ENCODE results near the gene GPR151.

Gene GPR151

DNA sequence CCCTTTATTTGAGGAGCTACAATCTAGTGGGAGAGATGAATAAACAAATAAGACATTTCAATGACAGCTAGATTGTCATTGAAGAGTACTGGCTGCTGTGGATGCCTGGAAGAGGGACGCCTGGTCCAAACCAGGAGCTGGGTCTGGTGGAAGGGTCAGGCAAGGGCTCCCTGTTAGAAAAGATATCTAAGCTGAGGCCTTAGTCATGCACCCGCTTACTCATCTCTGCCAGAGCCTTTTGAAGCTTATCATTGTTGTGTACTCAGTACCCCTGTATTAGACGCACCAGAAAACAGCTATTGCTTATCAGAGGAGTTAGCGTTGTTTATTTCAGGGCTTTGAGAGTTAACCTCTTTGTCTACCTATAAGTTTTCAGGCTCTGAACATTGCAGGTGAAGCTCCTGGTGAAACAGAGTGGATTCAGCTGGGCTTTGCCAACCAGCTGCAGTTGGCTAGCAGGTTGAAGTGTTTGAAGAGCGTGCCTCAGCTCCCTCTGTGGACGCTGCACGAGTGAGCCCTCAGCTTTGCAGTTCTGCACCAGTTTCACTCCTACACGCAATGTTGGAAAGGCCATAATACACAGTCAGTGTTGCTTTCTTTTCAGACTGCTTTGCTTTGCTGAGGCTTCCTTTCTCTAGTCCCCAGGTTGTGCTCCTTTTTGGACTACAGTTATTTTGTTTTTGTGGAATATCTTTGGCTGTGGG, 5.6 kb upstream of the GPR151 start:
- Histone ChIP-seq H3K4me3 (ENCODE audit: extremely low read depth, insufficient read depth, low read length, poor library complexity, severe bottlenecking) (no peak overlapping the region), H3K4me1 (ENCODE audit: control insufficient read depth, insufficient read depth, low read length, poor library complexity, severe bottlenecking) (peaks cover 20% of the 10 kb centered on the region), H3K27ac (ENCODE audit: low read depth, low read length, severe bottlenecking) (peak overlapping the region; percentile 72), H3K9me3 (ENCODE audit: control insufficient read depth, low read length) (no peaks in the 10 kb centered on the region), H3K36me3 (ENCODE audit: control insufficient read depth, insufficient read depth, low read length) (no peaks in the 10 kb centered on the region)
- 88% methylated on average over 5 to 6 of the region's 8 CpGs for WGBS, 2 experiments (ENCODE audit: insufficient coverage in 2 of 2)

DNA sequence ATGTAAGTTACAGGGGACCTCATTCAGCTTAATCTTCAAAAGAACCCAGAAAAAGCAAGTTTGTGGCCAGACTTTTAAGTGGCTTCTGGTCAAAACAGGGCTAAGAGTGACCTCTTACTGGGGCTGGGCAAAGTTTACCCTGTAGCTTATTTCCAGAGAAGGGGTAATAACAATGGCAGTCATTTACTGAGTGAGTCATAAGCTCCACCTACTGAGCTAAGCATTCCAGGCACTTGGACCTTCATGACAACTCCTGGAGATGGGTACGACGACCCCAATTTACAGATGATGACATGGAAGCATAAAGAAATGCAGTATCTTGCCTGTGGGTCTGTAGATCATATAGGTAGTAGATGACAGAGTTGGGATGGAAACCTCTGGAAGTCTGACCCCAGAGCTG, 4.7 kb upstream of the GPR151 start:
- no peak overlapping the region for H3K4me3 ChIP-seq (ENCODE audit: extremely low read depth, insufficient read depth, low read length, poor library complexity, severe bottlenecking)
- no CpG with 5 or more reads among the region's 2 CpGs for WGBS, 2 experiments (ENCODE audit: insufficient coverage in 2 of 2)
- H3K27ac ChIP-seq (ENCODE audit: low read depth, low read length, severe bottlenecking): peak overlapping the region; percentile 72
- peaks cover 20% of the 10 kb centered on the region for H3K4me1 ChIP-seq (ENCODE audit: control insufficient read depth, insufficient read depth, low read length, poor library complexity, severe bottlenecking)
- H3K9me3 ChIP-seq (ENCODE audit: control insufficient read depth, low read length): no peaks in the 10 kb centered on the region
- H3K36me3 ChIP-seq (ENCODE audit: control insufficient read depth, insufficient read depth, low read length): no peaks in the 10 kb centered on the region

DNA sequence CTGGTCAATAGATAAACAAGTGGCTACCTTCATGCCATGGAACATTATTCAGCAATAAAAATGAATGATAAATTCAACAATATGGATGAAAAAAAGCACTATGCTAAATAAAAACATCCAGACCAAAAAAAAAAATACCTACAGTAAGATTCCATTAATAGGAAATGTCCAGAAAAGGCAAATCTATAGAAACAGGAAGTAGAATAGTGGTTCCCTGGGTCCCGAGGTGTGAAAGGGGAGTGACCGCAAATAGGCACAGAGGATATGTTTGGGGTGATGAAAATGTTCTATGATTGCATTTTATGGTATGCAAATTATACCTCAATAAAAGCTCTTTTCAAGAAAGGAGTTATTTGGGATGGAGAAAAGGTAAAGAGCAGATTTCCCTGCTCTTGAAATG, 3.6 kb upstream of the GPR151 start:
- H3K4me3 ChIP-seq (ENCODE audit: extremely low read depth, insufficient read depth, low read length, poor library complexity, severe bottlenecking): no peak overlapping the region
- peaks cover 20% of the 10 kb centered on the region for H3K4me1 ChIP-seq (ENCODE audit: control insufficient read depth, insufficient read depth, low read length, poor library complexity, severe bottlenecking)
- no peaks in the 10 kb centered on the region for H3K36me3 ChIP-seq (ENCODE audit: control insufficient read depth, insufficient read depth, low read length)
- no peaks in the 10 kb centered on the region for H3K9me3 ChIP-seq (ENCODE audit: control insufficient read depth, low read length)
- 40% methylated on average over 1 of the region's 2 CpGs; no CpG with 5 or more reads in 1 of the 2 experiments for WGBS, 2 experiments (ENCODE audit: insufficient coverage in 2 of 2)
- no peak overlapping the region for H3K27ac ChIP-seq (ENCODE audit: low read depth, low read length, severe bottlenecking)

DNA sequence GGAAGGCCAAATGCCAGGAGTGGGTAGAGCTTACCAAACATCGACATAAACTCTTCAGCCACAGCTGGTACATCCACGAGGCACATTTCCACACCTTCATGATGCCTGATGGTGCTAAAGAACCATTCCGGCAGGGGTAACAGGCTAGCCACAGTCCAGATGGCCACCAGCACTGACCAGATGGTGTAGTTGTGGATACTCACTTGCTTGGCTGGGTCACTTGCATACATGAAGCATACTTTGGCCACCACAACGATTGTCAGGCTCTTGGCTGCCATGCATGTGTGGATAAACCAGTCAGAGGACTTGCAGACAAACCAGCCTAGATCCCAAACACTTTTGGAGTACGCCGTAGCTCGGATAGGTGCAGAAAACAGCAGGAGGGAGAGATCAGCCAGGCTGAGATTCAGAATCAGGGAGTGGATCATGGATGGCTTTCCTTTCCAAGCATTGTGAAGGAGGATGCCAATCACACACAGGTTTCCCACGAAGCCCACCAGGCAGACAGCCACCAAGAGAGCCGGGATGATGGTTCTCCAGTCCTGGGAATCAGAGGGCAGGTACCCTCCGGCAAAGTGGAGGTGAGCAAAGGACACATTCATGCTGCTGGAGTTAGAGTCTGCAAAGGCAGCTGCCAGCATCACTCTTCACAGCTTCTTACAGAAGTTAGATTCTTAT, 378 bp downstream of the GPR151 start:
- Histone ChIP-seq H3K36me3 (ENCODE audit: control insufficient read depth, insufficient read depth, low read length) (peaks cover 11% of the 10 kb centered on the region), H3K4me3 (ENCODE audit: extremely low read depth, insufficient read depth, low read length, poor library complexity, severe bottlenecking) (no peak overlapping the region), H3K4me1 (ENCODE audit: control insufficient read depth, insufficient read depth, low read length, poor library complexity, severe bottlenecking) (peaks cover 6% of the 10 kb centered on the region), H3K27ac (ENCODE audit: low read depth, low read length, severe bottlenecking) (no peak overlapping the region), H3K9me3 (ENCODE audit: control insufficient read depth, low read length) (no peaks in the 10 kb centered on the region)
- 89% methylated on average over 4 to 10 of the region's 10 CpGs for WGBS, 2 experiments (ENCODE audit: insufficient coverage in 2 of 2)

DNA sequence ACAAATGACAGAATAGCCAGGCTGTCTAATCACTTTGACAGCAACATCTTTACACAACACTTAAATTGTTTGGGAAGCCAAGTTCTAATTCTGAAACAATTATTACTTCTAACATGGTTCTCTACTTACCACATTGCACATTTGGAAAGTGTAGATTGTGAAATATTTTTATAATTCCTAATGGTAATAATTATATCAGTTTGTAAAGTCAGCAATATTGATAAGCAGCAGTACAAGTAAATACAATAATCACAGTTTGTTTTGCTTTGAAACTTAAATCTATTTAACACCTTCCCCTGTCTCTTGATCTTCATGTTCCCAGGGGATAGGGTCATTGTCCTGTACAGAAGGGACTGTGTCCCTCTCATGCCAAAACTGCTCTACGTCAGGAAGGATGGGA, 1.4 kb downstream of the GPR151 start:
- Histone ChIP-seq H3K36me3 (ENCODE audit: control insufficient read depth, insufficient read depth, low read length) (peaks cover 21% of the 10 kb centered on the region), H3K27ac (ENCODE audit: low read depth, low read length, severe bottlenecking) (no peak overlapping the region), H3K4me1 (ENCODE audit: control insufficient read depth, insufficient read depth, low read length, poor library complexity, severe bottlenecking) (no peaks in the 10 kb centered on the region), H3K9me3 (ENCODE audit: control insufficient read depth, low read length) (no peaks in the 10 kb centered on the region), H3K4me3 (ENCODE audit: extremely low read depth, insufficient read depth, low read length, poor library complexity, severe bottlenecking) (no peak overlapping the region)
- WGBS, 2 experiments (ENCODE audit: insufficient coverage in 2 of 2): 100% methylated on average over 1 of the region's 1 CpG; no CpG with 5 or more reads in 1 of the 2 experiments

DNA sequence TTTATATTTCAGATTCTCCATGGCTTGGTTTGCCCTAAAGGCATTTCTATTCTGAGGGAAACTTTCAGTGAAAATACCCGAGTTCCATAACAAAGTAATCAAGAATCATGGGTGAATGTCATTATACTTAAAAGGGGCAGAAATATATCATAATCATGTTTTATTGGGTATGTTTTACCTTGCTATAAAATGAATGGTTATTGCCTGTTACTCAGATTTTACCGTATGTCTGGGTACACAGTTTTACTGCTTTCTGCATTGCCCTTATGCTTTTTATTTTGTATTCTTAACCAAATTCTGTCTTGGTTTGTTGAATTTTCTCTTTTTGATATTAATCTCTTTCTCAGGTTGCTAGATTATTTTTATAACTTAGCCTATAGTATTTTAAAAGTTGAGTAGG, 2.5 kb downstream of the GPR151 start:
- no peak overlapping the region for H3K4me3 ChIP-seq (ENCODE audit: extremely low read depth, insufficient read depth, low read length, poor library complexity, severe bottlenecking)
- H3K9me3 ChIP-seq (ENCODE audit: control insufficient read depth, low read length): no peaks in the 10 kb centered on the region
- no peaks in the 10 kb centered on the region for H3K4me1 ChIP-seq (ENCODE audit: control insufficient read depth, insufficient read depth, low read length, poor library complexity, severe bottlenecking)
- no peak overlapping the region for H3K27ac ChIP-seq (ENCODE audit: low read depth, low read length, severe bottlenecking)
- no CpG with 5 or more reads among the region's 2 CpGs for whole genome bisulfite sequencing, 2 experiments (ENCODE audit: insufficient coverage in 2 of 2)
- H3K36me3 ChIP-seq (ENCODE audit: control insufficient read depth, insufficient read depth, low read length): peaks cover 31% of the 10 kb centered on the region

DNA sequence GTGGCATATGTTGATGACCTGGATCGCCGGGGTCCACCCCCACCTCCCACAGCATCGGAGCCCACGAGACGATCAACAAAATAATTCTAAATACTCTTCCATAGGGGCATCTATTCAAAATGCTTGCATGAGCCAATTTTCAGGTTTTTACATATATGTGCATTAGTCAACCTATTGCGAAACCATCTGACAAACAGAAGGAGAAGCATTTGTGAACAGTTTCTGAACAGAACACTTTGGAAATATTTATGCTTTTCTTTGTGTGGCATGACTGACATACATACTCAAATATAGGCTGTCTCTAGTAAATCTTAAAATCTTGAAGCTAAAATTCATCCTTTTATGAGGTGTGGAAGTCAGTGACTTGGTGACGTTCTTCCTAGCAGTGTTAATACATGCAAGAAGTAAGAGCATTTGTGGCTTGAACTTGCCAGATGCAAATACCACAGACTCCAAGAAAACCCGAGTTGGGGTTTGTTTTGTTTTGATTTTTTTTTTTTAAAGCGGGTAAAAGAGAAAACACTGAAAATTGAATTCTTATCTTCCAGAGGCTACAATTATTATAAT, 5.3 kb downstream of the GPR151 start:
- H3K4me1 ChIP-seq (ENCODE audit: control insufficient read depth, insufficient read depth, low read length, poor library complexity, severe bottlenecking): no peaks in the 10 kb centered on the region
- peaks cover 58% of the 10 kb centered on the region for H3K36me3 ChIP-seq (ENCODE audit: control insufficient read depth, insufficient read depth, low read length)
- H3K27ac ChIP-seq (ENCODE audit: low read depth, low read length, severe bottlenecking): no peak overlapping the region
- no peaks in the 10 kb centered on the region for H3K9me3 ChIP-seq (ENCODE audit: control insufficient read depth, low read length)
- 97 to 100% methylated on average over 2 to 6 of the region's 9 CpGs for WGBS, 2 experiments (ENCODE audit: insufficient coverage in 2 of 2)
- H3K4me3 ChIP-seq (ENCODE audit: extremely low read depth, insufficient read depth, low read length, poor library complexity, severe bottlenecking): no peak overlapping the region

DNA sequence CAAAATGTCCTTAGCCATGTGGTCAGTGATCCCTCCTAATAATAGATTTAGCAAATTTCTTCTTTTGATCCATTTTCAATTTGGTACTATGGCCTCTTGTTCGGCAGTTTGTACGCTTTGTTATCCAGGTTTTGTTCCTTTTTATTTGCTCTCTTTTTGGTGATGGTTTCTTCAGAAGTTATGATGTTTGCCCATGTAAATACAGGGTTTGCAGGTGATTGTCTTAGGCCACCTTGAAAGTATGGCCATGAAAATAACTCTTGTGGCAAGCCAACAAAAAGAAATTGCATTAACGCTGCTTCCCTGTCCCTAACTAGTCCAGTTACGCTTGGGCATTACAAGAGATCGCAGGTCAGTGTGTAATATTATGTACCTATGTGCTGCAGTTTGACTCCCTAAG, 8.6 kb downstream of the GPR151 start:
- peaks cover 81% of the 10 kb centered on the region for H3K36me3 ChIP-seq (ENCODE audit: control insufficient read depth, insufficient read depth, low read length)
- WGBS, 2 experiments (ENCODE audit: insufficient coverage in 2 of 2): 100% methylated on average over 1 of the region's 5 CpGs
- no peaks in the 10 kb centered on the region for H3K4me1 ChIP-seq (ENCODE audit: control insufficient read depth, insufficient read depth, low read length, poor library complexity, severe bottlenecking)
- no peak overlapping the region for H3K4me3 ChIP-seq (ENCODE audit: extremely low read depth, insufficient read depth, low read length, poor library complexity, severe bottlenecking)
- H3K27ac ChIP-seq (ENCODE audit: low read depth, low read length, severe bottlenecking): no peak overlapping the region
- no peaks in the 10 kb centered on the region for H3K9me3 ChIP-seq (ENCODE audit: control insufficient read depth, low read length)

DNA sequence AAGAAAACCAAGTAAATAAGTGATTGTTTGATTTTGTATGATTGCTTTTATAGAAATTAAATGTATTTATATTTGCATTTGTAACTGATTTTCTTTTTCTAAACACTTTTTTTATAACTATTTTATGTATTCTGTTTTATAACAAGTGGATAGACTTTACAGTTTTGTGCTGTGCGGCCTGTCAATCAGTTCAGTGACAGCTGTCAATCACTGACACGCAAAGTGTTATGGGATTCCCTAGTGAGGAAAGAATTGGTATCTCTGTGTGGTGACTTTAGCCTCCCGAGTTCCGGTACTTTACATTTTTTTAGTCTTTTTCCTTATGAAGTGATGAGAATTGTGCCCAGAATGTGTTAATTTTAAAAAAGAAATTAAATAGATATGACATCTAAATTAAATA, 16.3 kb downstream of the GPR151 start:
- Histone ChIP-seq H3K4me1 (ENCODE audit: control insufficient read depth, insufficient read depth, low read length, poor library complexity, severe bottlenecking) (no peaks in the 10 kb centered on the region), H3K36me3 (ENCODE audit: control insufficient read depth, insufficient read depth, low read length) (peaks cover 40% of the 10 kb centered on the region), H3K4me3 (ENCODE audit: extremely low read depth, insufficient read depth, low read length, poor library complexity, severe bottlenecking) (no peak overlapping the region), H3K27ac (ENCODE audit: low read depth, low read length, severe bottlenecking) (no peak overlapping the region), H3K9me3 (ENCODE audit: control insufficient read depth, low read length) (no peaks in the 10 kb centered on the region)
- 100% methylated on average over 1 to 2 of the region's 4 CpGs for WGBS, 2 experiments (ENCODE audit: insufficient coverage in 2 of 2)

DNA sequence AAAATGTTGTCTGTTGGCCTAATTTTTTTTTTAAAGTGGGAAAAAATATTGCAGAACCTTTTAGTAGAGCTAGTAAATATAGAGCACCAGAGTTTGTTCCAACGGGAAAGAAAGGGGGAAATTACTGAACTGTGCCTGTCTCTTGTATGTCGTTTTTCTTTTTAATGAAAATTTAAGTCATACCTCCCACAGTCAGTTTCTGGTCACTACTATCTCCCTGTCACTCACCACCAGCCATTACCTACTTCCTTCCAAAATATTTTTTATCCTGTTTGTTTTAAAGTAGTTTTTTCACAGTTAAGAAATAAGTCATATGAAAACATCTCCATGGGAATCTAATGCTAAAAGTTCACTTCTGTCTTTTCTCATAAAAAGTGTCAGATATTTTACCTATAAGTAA, 21.3 kb downstream of the GPR151 start:
- no peaks in the 10 kb centered on the region for H3K9me3 ChIP-seq (ENCODE audit: control insufficient read depth, low read length)
- H3K4me1 ChIP-seq (ENCODE audit: control insufficient read depth, insufficient read depth, low read length, poor library complexity, severe bottlenecking): no peaks in the 10 kb centered on the region
- no peak overlapping the region for H3K4me3 ChIP-seq (ENCODE audit: extremely low read depth, insufficient read depth, low read length, poor library complexity, severe bottlenecking)
- WGBS, 2 experiments (ENCODE audit: insufficient coverage in 2 of 2): 100% methylated on average over 1 of the region's 2 CpGs; no CpG with 5 or more reads in 1 of the 2 experiments
- H3K27ac ChIP-seq (ENCODE audit: low read depth, low read length, severe bottlenecking): no peak overlapping the region
- peaks cover 49% of the 10 kb centered on the region for H3K36me3 ChIP-seq (ENCODE audit: control insufficient read depth, insufficient read depth, low read length)
